ENCODE data around the gene SYTL3. TPM values are rescaled to one million over a fixed set of nuclear protein-coding genes. Genes with fewer than 3 reads are reported as not detected.

Gene SYTL3
- total and polyA plus RNA-seq, 2 donors (not counting 1 experiment from before 2014, with no cell fraction given), result 1.1 to 5.4 TPM

DNA sequence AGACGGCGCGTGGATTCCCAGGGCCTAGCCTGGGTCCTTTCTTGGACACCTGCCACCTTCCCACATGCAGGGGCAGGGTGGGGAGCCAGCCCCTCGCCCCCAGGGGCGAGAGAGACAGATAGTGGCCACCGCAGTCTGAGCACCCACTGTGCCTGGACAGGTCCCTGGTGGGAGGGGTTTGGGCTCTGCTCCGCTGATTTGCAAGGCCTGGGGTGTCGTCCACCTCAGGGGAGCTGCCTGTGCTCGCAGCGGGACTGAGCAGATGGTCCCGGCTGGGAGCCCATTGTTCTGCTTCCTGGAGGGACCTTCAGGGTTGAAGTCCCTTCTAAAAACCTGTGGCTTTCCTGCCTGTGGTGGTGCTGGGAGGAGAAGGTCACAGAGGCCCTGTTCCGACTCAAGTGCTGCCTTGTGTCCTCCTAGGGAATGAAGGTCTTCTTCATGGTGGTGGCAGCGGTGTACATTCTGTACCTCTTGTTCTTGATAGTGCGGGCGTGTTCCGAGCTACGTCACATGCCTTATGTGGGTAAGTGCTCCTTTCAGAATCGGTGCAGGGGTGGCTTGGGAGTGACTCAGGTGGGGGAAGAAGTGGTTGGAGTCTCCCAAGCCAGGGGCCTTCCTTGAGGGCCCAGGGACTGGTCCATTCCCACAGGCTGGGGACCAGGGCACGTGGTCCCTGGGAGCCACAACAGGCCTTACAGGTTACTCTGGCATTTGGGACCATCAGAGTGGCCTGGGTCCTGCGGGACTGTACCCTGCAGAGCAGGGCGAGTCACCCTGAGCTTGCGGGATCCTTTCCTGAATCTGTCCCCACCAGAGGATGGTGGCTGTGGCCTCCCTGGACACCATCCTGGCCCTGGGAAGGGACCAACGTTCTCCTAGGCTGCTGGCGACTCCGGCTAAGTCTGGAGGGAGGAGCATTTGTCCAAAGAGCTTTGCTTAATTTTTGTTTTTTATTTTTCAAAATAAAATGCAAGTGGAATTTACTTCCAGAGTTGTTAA is 24.9 kb upstream of the SYTL3 start:
- H3K4me1 ChIP-seq (ENCODE audit: control insufficient read depth in 2 of 2, insufficient read depth in 2 of 2, low read length in 2 of 2), result no peaks in the 10 kb centered on the region
- POLR2A ChIA-PET, result no interaction called here
- no peak for ATAC-seq (ENCODE audit: low read depth)

More for the DNA sequence above, 24.9 kb upstream of the SYTL3 start:
- H3K27me3 ChIP-seq (replicated peaks in 1 of 4; ENCODE audit: control extremely low read depth in 1 of 4, control insufficient read depth in 3 of 4, insufficient read depth in 4 of 4, low read length in 3 of 4), result no peaks in the 10 kb centered on the region
- no peak for TF ChIP-seq EZH2 (IDR thresholded peaks at IDR 0.05; ENCODE audit: borderline replicate concordance, insufficient read depth, low read depth, low read length, poor library complexity, severe bottlenecking)
- TF ChIP-seq, protein P1, sequence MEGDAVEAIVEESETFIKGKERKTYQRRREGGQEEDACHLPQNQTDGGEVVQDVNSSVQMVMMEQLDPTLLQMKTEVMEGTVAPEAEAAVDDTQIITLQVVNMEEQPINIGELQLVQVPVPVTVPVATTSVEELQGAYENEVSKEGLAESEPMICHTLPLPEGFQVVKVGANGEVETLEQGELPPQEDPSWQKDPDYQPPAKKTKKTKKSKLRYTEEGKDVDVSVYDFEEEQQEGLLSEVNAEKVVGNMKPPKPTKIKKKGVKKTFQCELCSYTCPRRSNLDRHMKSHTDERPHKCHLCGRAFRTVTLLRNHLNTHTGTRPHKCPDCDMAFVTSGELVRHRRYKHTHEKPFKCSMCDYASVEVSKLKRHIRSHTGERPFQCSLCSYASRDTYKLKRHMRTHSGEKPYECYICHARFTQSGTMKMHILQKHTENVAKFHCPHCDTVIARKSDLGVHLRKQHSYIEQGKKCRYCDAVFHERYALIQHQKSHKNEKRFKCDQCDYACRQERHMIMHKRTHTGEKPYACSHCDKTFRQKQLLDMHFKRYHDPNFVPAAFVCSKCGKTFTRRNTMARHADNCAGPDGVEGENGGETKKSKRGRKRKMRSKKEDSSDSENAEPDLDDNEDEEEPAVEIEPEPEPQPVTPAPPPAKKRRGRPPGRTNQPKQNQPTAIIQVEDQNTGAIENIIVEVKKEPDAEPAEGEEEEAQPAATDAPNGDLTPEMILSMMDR (IDR thresholded peaks at IDR 0.05), result no peak
- no peak overlapping the region for H3K9ac ChIP-seq (ENCODE audit: low read length)
- H3K27ac ChIP-seq (ENCODE audit: low read length in 2 of 2), result no peak overlapping the region
- Mint-ChIP-seq H3K27ac (no peak overlapping the region), H3K4me1 (no peaks in the 10 kb centered on the region), H3K4me3 (no peak overlapping the region), H3K27me3 (no peaks in the 10 kb centered on the region), H3K9me3 (ENCODE audit: insufficient read depth) (no peaks in the 10 kb centered on the region)
- H3K4me2 ChIP-seq (replicated peaks; ENCODE audit: low read depth, low read length, poor library complexity, severe bottlenecking), result no peak overlapping the region
- no peaks in the 10 kb centered on the region for H3K79me2 ChIP-seq (ENCODE audit: control insufficient read depth, insufficient read depth, low read length)
- no peaks in the 10 kb centered on the region for H4K20me1 ChIP-seq (ENCODE audit: control insufficient read depth, insufficient read depth, low read length, poor library complexity, severe bottlenecking)
- no peak overlapping the region for H3K4me3 ChIP-seq (ENCODE audit: control extremely low read depth in 1 of 5, extremely low read depth in 1 of 5, insufficient read depth in 1 of 5, low read depth in 2 of 5, low read length in 4 of 5)
- 96% methylated on average over 22 of the region's 25 CpGs for WGBS (ENCODE audit: insufficient coverage)
- CTCF ChIA-PET, result interaction anchor here (1.3 kb wide), 1 partner anchor 66 kb away, joined by 3 read pairs; no protein-coding TSS in a partner anchor
- peaks cover 2 to 54% of the 10 kb centered on the region in 2 experiments for H3K36me3 ChIP-seq (replicated peaks in 1 of 2; ENCODE audit: control extremely low read depth in 1 of 2, control insufficient read depth in 1 of 2, extremely low read depth in 1 of 2, insufficient read depth in 2 of 2, low read length in 1 of 2)
- no peaks in the 10 kb centered on the region for H3K9me3 ChIP-seq (ENCODE audit: control extremely low read depth in 1 of 3, control insufficient read depth in 2 of 3, insufficient read depth in 1 of 3, low read length in 2 of 3)
- intact Hi-C loops (cut with micrococcal nuclease), result no loop called here
- DNase-seq, result no peak
- H2AFZ ChIP-seq (ENCODE audit: insufficient read depth, low read depth, low read length, poor library complexity, severe bottlenecking), result no peak overlapping the region

Measured in B cell (primary cell).